HepG2 (cell line): Measurements from ENCODE around the gene SLC7A11. TPM values are rescaled to one million over a fixed set of nuclear protein-coding genes. Genes with fewer than 3 reads are reported as not detected.

ENCODE experiments used
- CTCF ChIP-seq: sonication (generic); formaldehyde crosslinking; IDR thresholded peaks from 2 replicates; pipeline ENCODE4 v1.5.0; 2020; ENCODE audit warnings: mild to moderate bottlenecking, missing genetic modification reagents, moderate library complexity
- FOXA1 ChIP-seq, 2 experiments: fragments of 450-650 bp in 1 of 2; sonication (generic) in 1 of 2; formaldehyde crosslinking in 1 of 2; IDR thresholded peaks; 2 replicates each; pipeline versions ENCODE4 v1.4.0 to v1.6.1; 2016 to 2020; ENCODE audit warnings: missing genetic modification reagents in 1 of 2
- FOXA3 ChIP-seq: IDR thresholded peaks from 2 replicates; pipeline ENCODE4 v1.6.1; 2016; ENCODE audit warnings: missing genetic modification reagents, missing compliant biosample characterization
- FOXK1 ChIP-seq: sonication (generic); formaldehyde crosslinking; IDR thresholded peaks from 2 replicates; pipeline ENCODE4 v1.4.0; 2020; ENCODE audit warnings: low read depth, missing genetic modification reagents, borderline replicate concordance
- FOXM1 ChIP-seq: sonication (generic); formaldehyde crosslinking; IDR thresholded peaks from 2 replicates; pipeline ENCODE4 v1.5.0; 2020; ENCODE audit warnings: missing genetic modification reagents
- FOXP4 ChIP-seq: sonication (generic); formaldehyde crosslinking; IDR thresholded peaks from 2 replicates; pipeline ENCODE4 v1.4.0; 2020; ENCODE audit warnings: missing genetic modification reagents
- GATAD2A ChIP-seq: IDR thresholded peaks from 2 replicates; pipeline ENCODE4 v1.6.1; 2016
- HMG20A ChIP-seq: IDR thresholded peaks from 2 replicates; pipeline ENCODE4 v1.6.1; 2016; ENCODE audit warnings: borderline replicate concordance
- JARID2 ChIP-seq: sonication (generic); formaldehyde crosslinking; IDR thresholded peaks from 2 replicates; pipeline ENCODE4 v1.8.1; 2023; ENCODE audit warnings: missing genetic modification reagents, inconsistent platforms; ENCODE audit not compliant: insufficient replicate concordance
- NBN ChIP-seq: fragments of 450-650 bp; conservative IDR thresholded peaks from 2 replicates; pipeline ENCODE4 v1.6.1; 2017
- PCBP1 ChIP-seq: fragments of 200-400 bp; formaldehyde crosslinking; IDR thresholded peaks from 2 replicates; pipeline ENCODE4 v1.6.1; 2017; ENCODE audit warnings: mild to moderate bottlenecking, low read depth, low read length, borderline replicate concordance
- PRPF4 ChIP-seq: fragments of 200-400 bp; formaldehyde crosslinking; IDR thresholded peaks from 2 replicates; pipeline ENCODE4 v1.6.1; 2016; ENCODE audit warnings: low read length, low read depth; ENCODE audit not compliant: poor library complexity, severe bottlenecking
- RNF219 ChIP-seq: sonication (generic); formaldehyde crosslinking; IDR thresholded peaks from 2 replicates; pipeline ENCODE4 v1.5.0; 2020; ENCODE audit warnings: mild to moderate bottlenecking, missing genetic modification reagents
- ZNF720 ChIP-seq: sonication (generic); formaldehyde crosslinking; IDR thresholded peaks from 2 replicates; pipeline ENCODE4 v1.4.0; 2020; ENCODE audit warnings: missing genetic modification reagents
- polyA plus RNA-seq, 8 experiments: library from polyadenylated mRNA; depleted of rRNA in 3 of 8; stranded (reverse) in 7 of 8; unstranded in 1 of 8; fragments of >200 nt; fragmentation: Illumina TruSeq in 4 of 8; extraction: Trizol in 4 of 8; gene quantifications; 2 replicates each; pipeline versions ENCODE4 v1.2.1 to v1.2.3, GENCODE V29; 2011 to 2016; ENCODE audit warnings: low read depth in 4 of 8, missing spikeins in 1 of 8, mixed read lengths in 1 of 8; ENCODE audit not compliant: insufficient read depth in 1 of 8
- total RNA-seq, 5 experiments: library from RNA; depleted of rRNA; stranded (reverse); fragments of >200 nt; fragmentation: Illumina TruSeq; extraction: Trizol; gene quantifications; 2 replicates each; pipeline ENCODE4 v1.2.3, GENCODE V29; 2016; ENCODE audit warnings: low read depth in 1 of 5
- TF ChIP-seq, protein P1 (sequence below): sonication (generic); formaldehyde crosslinking; IDR thresholded peaks from 2 replicates; pipeline ENCODE4 v1.5.0; 2020; ENCODE audit warnings: missing genetic modification reagents, mild to moderate bottlenecking, borderline replicate concordance
- TF ChIP-seq, protein P2 (sequence below): IDR thresholded peaks from 2 replicates; pipeline ENCODE4 v1.4.0; 2020; ENCODE audit warnings: mild to moderate bottlenecking, missing genetic modification reagents
- TF ChIP-seq, protein P3 (sequence below): sonication (generic); formaldehyde crosslinking; IDR thresholded peaks from 2 replicates; pipeline ENCODE4 v1.8.1; 2023; ENCODE audit warnings: mild to moderate bottlenecking, missing genetic modification reagents
- TF ChIP-seq, protein P4 (sequence below): IDR thresholded peaks from 2 replicates; pipeline ENCODE4 v1.6.1; 2012; ENCODE audit warnings: inconsistent platforms

Gene SLC7A11
- total and polyA plus RNA-seq, 2 of the 13 experiments (the other 11 are each of a cell fraction or from before 2014, with no cell fraction given), result 15.7 to 17.5 TPM

- peak; percentile 84 for TF ChIP-seq FOXP4 (CRISPR knock-in tag)
- TF ChIP-seq, protein P1, sequence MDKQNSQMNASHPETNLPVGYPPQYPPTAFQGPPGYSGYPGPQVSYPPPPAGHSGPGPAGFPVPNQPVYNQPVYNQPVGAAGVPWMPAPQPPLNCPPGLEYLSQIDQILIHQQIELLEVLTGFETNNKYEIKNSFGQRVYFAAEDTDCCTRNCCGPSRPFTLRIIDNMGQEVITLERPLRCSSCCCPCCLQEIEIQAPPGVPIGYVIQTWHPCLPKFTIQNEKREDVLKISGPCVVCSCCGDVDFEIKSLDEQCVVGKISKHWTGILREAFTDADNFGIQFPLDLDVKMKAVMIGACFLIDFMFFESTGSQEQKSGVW (CRISPR knock-in tag), result no peak
- TF ChIP-seq, protein P2, sequence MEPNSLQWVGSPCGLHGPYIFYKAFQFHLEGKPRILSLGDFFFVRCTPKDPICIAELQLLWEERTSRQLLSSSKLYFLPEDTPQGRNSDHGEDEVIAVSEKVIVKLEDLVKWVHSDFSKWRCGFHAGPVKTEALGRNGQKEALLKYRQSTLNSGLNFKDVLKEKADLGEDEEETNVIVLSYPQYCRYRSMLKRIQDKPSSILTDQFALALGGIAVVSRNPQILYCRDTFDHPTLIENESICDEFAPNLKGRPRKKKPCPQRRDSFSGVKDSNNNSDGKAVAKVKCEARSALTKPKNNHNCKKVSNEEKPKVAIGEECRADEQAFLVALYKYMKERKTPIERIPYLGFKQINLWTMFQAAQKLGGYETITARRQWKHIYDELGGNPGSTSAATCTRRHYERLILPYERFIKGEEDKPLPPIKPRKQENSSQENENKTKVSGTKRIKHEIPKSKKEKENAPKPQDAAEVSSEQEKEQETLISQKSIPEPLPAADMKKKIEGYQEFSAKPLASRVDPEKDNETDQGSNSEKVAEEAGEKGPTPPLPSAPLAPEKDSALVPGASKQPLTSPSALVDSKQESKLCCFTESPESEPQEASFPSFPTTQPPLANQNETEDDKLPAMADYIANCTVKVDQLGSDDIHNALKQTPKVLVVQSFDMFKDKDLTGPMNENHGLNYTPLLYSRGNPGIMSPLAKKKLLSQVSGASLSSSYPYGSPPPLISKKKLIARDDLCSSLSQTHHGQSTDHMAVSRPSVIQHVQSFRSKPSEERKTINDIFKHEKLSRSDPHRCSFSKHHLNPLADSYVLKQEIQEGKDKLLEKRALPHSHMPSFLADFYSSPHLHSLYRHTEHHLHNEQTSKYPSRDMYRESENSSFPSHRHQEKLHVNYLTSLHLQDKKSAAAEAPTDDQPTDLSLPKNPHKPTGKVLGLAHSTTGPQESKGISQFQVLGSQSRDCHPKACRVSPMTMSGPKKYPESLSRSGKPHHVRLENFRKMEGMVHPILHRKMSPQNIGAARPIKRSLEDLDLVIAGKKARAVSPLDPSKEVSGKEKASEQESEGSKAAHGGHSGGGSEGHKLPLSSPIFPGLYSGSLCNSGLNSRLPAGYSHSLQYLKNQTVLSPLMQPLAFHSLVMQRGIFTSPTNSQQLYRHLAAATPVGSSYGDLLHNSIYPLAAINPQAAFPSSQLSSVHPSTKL (CRISPR knock-in tag), result peak; percentile 45; the same call in 1 of the 2 replicates
- TF ChIP-seq RNF219, result no peak
- no peak for TF ChIP-seq CTCF
- no peak for TF ChIP-seq ZNF720
- 0 out of 2 replicates have a peak, but pooled peaks have one; percentile 29 for TF ChIP-seq GATAD2A
- peak; percentile 31; the same call in 1 of the 2 replicates for TF ChIP-seq HMG20A (CRISPR knock-in tag)
- TF ChIP-seq FOXK1 (CRISPR knock-in tag), result peak; percentile 26; the same call in 1 of the 2 replicates
- no peak for TF ChIP-seq JARID2
- TF ChIP-seq, protein P3, sequence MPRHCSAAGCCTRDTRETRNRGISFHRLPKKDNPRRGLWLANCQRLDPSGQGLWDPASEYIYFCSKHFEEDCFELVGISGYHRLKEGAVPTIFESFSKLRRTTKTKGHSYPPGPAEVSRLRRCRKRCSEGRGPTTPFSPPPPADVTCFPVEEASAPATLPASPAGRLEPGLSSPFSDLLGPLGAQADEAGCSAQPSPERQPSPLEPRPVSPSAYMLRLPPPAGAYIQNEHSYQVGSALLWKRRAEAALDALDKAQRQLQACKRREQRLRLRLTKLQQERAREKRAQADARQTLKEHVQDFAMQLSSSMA (CRISPR knock-in tag), result no peak
- TF ChIP-seq PRPF4, result no peak
- no peak for TF ChIP-seq PCBP1
- TF ChIP-seq NBN, result no peak
- TF ChIP-seq FOXA3 (CRISPR knock-in tag), result peak; percentile 91
- no peak for TF ChIP-seq FOXM1 (CRISPR knock-in tag)
- TF ChIP-seq, protein P4, sequence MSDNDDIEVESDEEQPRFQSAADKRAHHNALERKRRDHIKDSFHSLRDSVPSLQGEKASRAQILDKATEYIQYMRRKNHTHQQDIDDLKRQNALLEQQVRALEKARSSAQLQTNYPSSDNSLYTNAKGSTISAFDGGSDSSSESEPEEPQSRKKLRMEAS, result no peak
- peak; percentile 80 for TF ChIP-seq FOXA1 (IDR thresholded peaks at IDR 0.05)
- peak; percentile 42; the same call in 1 of the 2 replicates for TF ChIP-seq FOXA1 (CRISPR knock-in tag; IDR thresholded peaks at IDR 0.05)
Observed at GRCh38 chr4:138256608-138257007, 14.5 kb upstream of the SLC7A11 start (continued).
